Right atrium auricular region (tissue), 2 donors: ENCODE data around the gene MYZAP. TPM values are rescaled to one million over a fixed set of nuclear protein-coding genes. Genes with fewer than 3 reads are reported as not detected.

ENCODE experiments used
- DNase-seq: peaks from one replicate; pipeline ENCODE4 v3.0.0-alpha.2; 2019; ENCODE audit warnings: low spot score
- H3K27ac ChIP-seq, 2 donors: fragments of 200-600 bp; sonication (generic); 1 replicate in 1 of 2; 2 replicates in 1 of 2; pipeline ENCODE4 v1.5.1; 2016 to 2019
- H3K27me3 ChIP-seq, 2 donors: fragments of 200-600 bp; sonication (generic); one replicate each; pipeline versions ENCODE4 v1.5.1 to v1.6.0; 2017 to 2019
- H3K36me3 ChIP-seq: fragments of 200-600 bp; sonication (generic); one replicate; pipeline ENCODE4 v1.5.1; 2016
- H3K4me1 ChIP-seq, 2 donors: fragments of 200-600 bp; sonication (generic); one replicate each; pipeline versions ENCODE4 v1.5.1 to v1.6.0; 2017 to 2019
- H3K4me3 ChIP-seq, 2 donors: fragments of 200-600 bp; sonication (generic); 1 replicate in 1 of 2; 2 replicates in 1 of 2; pipeline ENCODE4 v1.5.1; 2017 to 2019; ENCODE audit warnings: mild to moderate bottlenecking in 1 of 2, moderate library complexity in 1 of 2
- H3K9me3 ChIP-seq, 2 donors: fragments of 200-600 bp; sonication (generic); one replicate each; pipeline ENCODE4 v1.5.1; 2019
- CTCF ChIP-seq, 2 donors: fragments of 200-600 bp; sonication (generic); IDR thresholded peaks; one replicate each; pipeline ENCODE4 v1.5.1; 2019; ENCODE audit warnings: antibody characterized with exemption in 2 of 2
- total RNA-seq, 2 donors: library from RNA; depleted of rRNA; stranded (reverse); fragments of >200 nt; gene quantifications; one replicate each; pipeline ENCODE4 v1.1.0, GENCODE V29; 2016

Gene MYZAP
- total RNA-seq, 2 donors from 2014 or later = 305 to 491 TPM

DNA sequence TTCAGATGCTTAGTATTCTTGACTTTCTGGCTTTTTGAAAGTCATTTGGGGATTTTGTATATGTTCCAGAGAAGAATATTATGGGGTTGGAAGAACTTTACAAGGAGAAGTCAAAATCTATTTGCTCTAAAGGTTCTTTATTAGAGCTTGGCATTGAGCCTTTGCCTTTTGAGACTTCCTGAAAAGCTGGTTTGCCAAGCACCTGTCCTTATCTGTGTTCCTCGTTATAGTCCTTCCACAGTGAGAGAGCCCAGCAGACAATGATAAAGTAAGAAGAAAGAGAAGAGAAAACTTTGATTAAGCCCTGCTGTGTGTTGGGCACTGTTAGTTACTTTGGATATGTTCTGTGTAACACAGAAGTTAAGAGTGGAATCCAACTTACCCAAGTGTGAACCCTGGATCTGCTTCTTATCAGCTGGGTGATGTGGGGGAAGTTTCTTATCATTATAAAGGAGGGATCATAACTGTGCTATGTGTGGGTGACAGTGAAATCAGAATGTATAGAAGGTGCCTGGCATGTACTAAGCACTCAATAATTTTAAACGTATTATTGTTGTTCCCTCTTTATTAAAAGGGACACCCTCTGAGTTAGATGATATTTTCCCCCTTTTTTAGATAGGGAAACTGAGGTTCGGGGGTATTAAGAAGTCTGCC, 70.5 kb downstream of the MYZAP start:
- Histone ChIP-seq H3K27me3 (no peaks in the 10 kb centered on the region), H3K9me3 (no peaks in the 10 kb centered on the region), H3K36me3 (peaks cover 59% of the 10 kb centered on the region), H3K27ac (peak overlapping the region; percentile 8 to 9), H3K4me1 (peaks cover 0 to 12% of the 10 kb centered on the region in 2 donors), H3K4me3 (no peak overlapping the region)
- TF ChIP-seq CTCF (IDR thresholded peaks at IDR 0.05) = no peak
- DNase-seq = no peak

DNA sequence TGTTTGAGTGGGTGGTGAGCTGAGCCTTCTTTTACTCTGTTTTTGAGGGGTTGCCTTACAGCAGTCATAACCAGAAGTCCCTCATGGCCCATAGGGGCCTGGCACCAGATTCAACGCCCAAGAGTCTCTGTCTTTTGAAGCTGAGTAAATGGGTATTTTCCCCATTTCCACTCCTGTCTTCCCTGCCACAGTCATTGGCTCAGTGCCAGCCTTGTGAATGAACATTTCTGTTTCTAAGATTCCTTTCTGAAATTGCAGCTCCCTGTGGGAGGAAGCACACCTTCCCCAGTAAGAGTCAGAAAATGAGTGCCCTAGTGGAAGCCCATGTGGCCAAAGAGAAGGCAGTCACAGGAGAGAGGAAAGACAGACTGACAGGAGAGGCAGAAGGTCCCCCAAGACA, 71.1 kb downstream of the MYZAP start:
- Histone ChIP-seq H3K27me3 (no peaks in the 10 kb centered on the region), H3K9me3 (no peaks in the 10 kb centered on the region), H3K27ac (peak overlapping the region; percentile 8 to 9), H3K4me3 (no peak overlapping the region), H3K36me3 (peaks cover 61% of the 10 kb centered on the region), H3K4me1 (peaks cover 0 to 18% of the 10 kb centered on the region in 2 donors)
- TF ChIP-seq CTCF (IDR thresholded peaks at IDR 0.05) = no peak
- no peak for DNase-seq

DNA sequence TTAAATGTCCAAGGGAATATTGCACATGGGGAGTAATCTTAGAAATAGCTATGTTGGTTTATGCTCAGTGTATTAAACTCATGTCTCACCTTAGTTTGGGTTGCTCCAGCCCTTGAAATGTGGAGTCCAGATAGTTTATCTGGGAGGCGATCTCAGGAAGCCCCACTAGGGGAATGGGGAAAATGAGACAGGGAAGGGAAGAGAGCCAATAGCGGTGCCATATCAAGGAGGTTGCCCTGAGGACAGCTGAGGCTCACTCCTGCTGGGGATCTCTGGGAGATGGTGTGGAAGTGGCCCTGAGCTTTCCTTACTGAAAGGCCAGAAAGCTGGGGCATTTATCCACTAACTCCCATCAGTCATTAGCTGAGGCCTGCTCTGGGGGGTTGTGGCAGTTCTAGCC, 71.6 kb downstream of the MYZAP start:
- no peak overlapping the region for H3K4me3 ChIP-seq
- TF ChIP-seq CTCF (IDR thresholded peaks at IDR 0.05) = no peak
- peak overlapping the region in 1 of 2 donors; percentile 37 for H3K27ac ChIP-seq
- DNase-seq = no peak
- H3K4me1 ChIP-seq = peaks cover 0 to 18% of the 10 kb centered on the region in 2 donors
- H3K27me3 ChIP-seq = no peaks in the 10 kb centered on the region
- no peaks in the 10 kb centered on the region for H3K9me3 ChIP-seq
- H3K36me3 ChIP-seq = peaks cover 65% of the 10 kb centered on the region

GRCh38 chr15:57665194-57665593, 73.5 kb downstream of the MYZAP start:
- no peak for DNase-seq
- H3K27me3 ChIP-seq = no peaks in the 10 kb centered on the region
- H3K36me3 ChIP-seq = peaks cover 56% of the 10 kb centered on the region
- peaks cover 0 to 18% of the 10 kb centered on the region in 2 donors for H3K4me1 ChIP-seq
- H3K4me3 ChIP-seq = no peak overlapping the region
- H3K27ac ChIP-seq = no peak overlapping the region
- H3K9me3 ChIP-seq = no peaks in the 10 kb centered on the region
- no peak for TF ChIP-seq CTCF (IDR thresholded peaks at IDR 0.05)

- H3K9me3 ChIP-seq = no peaks in the 10 kb centered on the region
- no peak for DNase-seq
- H3K4me3 ChIP-seq = no peak overlapping the region
- H3K27ac ChIP-seq = peak overlapping the region in 1 of 2 donors; percentile 9
- TF ChIP-seq CTCF (IDR thresholded peaks at IDR 0.05) = no peak
- H3K36me3 ChIP-seq = peaks cover 48% of the 10 kb centered on the region
- no peaks in the 10 kb centered on the region for H3K27me3 ChIP-seq
- peaks cover 0 to 18% of the 10 kb centered on the region in 2 donors for H3K4me1 ChIP-seq
Observed at GRCh38 chr15:57665939-57666338, 74.2 kb downstream of the MYZAP start.
